HUES48 (cell line): ENCODE data around the gene GRIA3.
A peak's percentile ranks its signal among the peaks of the same experiment; 100 is the strongest.
"Not testable (repeated sequence)": the region's sequence is repeated elsewhere in the genome, so short reads cannot be mapped to it uniquely, and the experiment has no call there.

Source experiments
- H3K27ac ChIP-seq: one replicate; pipeline ENCODE4 v1.7.0; 2013; ENCODE audit warnings: low read depth, low read length, inconsistent platforms
- H3K27me3 ChIP-seq: 2 replicates; pipeline ENCODE4 v1.6.1; 2013; ENCODE audit warnings: mild to moderate bottlenecking, low read length; ENCODE audit not compliant: control insufficient read depth, insufficient read depth
- H3K36me3 ChIP-seq: 2 replicates; pipeline ENCODE4 v1.6.1; 2013; ENCODE audit warnings: low read length; ENCODE audit not compliant: control insufficient read depth, insufficient read depth
- H3K4me1 ChIP-seq: 2 replicates; pipeline ENCODE4 v1.6.1; 2013; ENCODE audit warnings: mild to moderate bottlenecking, low read length; ENCODE audit not compliant: control insufficient read depth, insufficient read depth
- H3K4me3 ChIP-seq: 2 replicates; pipeline ENCODE4 v1.5.1; 2013; ENCODE audit warnings: mild to moderate bottlenecking, low read depth, low read length
- H3K9ac ChIP-seq: 2 replicates; pipeline ENCODE4 v1.6.1; 2013; ENCODE audit warnings: mild to moderate bottlenecking, low read depth, low read length, moderate library complexity
- H3K9me3 ChIP-seq: 2 replicates; pipeline ENCODE4 v1.6.1; 2013; ENCODE audit warnings: low read length; ENCODE audit not compliant: control insufficient read depth, insufficient read depth

GRIA3 gene

DNA sequence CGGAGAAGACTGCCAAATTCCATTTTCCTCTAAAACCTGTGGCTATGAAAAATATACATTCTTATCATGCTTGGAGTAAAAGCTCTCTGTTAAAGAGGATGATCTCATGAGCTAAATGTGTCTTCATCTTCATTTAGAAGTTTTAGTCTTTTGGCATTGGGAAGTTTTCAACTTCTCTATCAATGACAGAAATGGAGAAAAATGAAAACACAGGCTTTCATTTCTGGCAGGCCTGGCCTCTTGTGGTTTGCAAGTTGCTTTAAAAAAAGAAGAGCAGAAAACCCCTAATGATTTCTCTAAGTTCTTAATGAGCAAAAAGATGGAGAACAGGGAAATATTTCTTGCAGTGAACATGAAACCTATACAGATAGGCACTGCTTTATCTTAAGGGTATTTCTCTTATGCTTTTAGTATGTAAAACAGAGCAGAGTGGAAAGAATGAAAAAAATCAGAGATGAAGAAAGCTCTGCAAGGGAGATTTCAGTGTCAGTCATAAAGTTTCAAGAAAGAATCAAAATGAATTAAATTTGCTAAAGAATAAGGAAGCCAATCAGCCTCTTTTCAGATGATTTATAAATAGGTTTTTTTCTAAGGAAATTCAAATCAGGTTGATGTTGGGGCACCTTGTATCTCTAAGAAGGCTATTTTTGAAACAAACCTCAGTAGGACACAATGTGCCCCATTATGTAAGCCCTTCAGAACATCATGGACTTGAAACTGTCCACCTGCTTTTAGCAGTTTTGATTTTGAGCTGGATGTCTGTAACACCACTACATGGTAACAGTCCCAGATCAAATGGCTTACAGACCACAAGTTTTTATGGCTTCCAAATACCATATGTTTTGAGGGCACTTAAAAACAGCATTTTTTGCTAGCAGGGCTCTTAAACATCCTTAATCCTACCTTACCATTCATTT lies 225.0 kb downstream of the GRIA3 start:
- peaks cover 3% of the 10 kb centered on the region; the same call in 1 of the 2 replicates for H3K27me3 ChIP-seq

GRCh38 chrX:123422875-123423274 lies 238.8 kb downstream of the GRIA3 start:
- H3K36me3 ChIP-seq = no peaks in the 10 kb centered on the region
- no peak overlapping the region for H3K9ac ChIP-seq
- no peaks in the 10 kb centered on the region for H3K27me3 ChIP-seq
- no peaks in the 10 kb centered on the region for H3K9me3 ChIP-seq
- H3K4me3 ChIP-seq = no peak overlapping the region
- H3K4me1 ChIP-seq = peaks cover 26% of the 10 kb centered on the region
- H3K27ac ChIP-seq = no peak overlapping the region

More for the DNA sequence above, 225.0 kb downstream of the GRIA3 start:
- H3K27ac ChIP-seq = no peak overlapping the region
- H3K4me1 ChIP-seq = peaks cover 17% of the 10 kb centered on the region
- H3K9ac ChIP-seq = no peak overlapping the region
- no peaks in the 10 kb centered on the region for H3K36me3 ChIP-seq
- H3K9me3 ChIP-seq = no peaks in the 10 kb centered on the region
- no peak overlapping the region for H3K4me3 ChIP-seq

DNA sequence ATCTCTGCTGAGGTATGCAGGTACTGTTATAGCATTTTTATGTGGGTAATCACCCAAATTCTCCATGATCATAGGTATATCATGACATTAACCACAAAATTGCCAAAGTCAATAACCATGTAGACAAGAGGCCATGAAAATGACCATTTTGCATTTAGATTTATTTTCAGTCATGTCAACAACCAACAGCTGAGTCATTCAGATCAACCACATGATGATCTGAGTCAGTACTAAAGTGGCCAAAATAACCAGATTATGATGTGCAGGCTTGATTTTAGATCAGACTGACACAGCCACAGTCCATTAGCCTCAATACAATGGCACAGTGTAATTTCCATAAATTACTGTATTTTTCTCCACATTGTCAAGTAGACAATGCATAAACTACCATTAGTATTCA lies 240.5 kb downstream of the GRIA3 start:
- Histone ChIP-seq H3K27me3 (no peaks in the 10 kb centered on the region), H3K9ac (no peak overlapping the region), H3K27ac (peak overlapping the region; percentile 29), H3K4me1 (peaks cover 26% of the 10 kb centered on the region), H3K4me3 (no peak overlapping the region), H3K9me3 (no peaks in the 10 kb centered on the region), H3K36me3 (no peaks in the 10 kb centered on the region)

- no peaks in the 10 kb centered on the region for H3K27me3 ChIP-seq
- no peak overlapping the region for H3K9ac ChIP-seq
- H3K4me3 ChIP-seq = no peak overlapping the region
- no peak overlapping the region for H3K27ac ChIP-seq
- H3K4me1 ChIP-seq = peaks cover 26% of the 10 kb centered on the region
- no peaks in the 10 kb centered on the region for H3K9me3 ChIP-seq
- H3K36me3 ChIP-seq = no peaks in the 10 kb centered on the region
These were observed 241.4 kb downstream of the GRIA3 start for GRCh38 chrX:123425471-123425870.

GRCh38 chrX:123425904-123426303 lies 241.8 kb downstream of the GRIA3 start:
- no peaks in the 10 kb centered on the region for H3K36me3 ChIP-seq
- no peak overlapping the region for H3K9ac ChIP-seq
- H3K9me3 ChIP-seq = no peaks in the 10 kb centered on the region
- no peak overlapping the region for H3K4me3 ChIP-seq
- no peaks in the 10 kb centered on the region for H3K27me3 ChIP-seq
- no peak overlapping the region for H3K27ac ChIP-seq
- peaks cover 26% of the 10 kb centered on the region for H3K4me1 ChIP-seq

GRCh38 chrX:123432361-123433150 lies 248.5 kb downstream of the GRIA3 start:
- Histone ChIP-seq H3K4me1 (peaks cover 13% of the 10 kb centered on the region), H3K9me3 (no peaks in the 10 kb centered on the region), H3K36me3 (no peaks in the 10 kb centered on the region), H3K9ac (no peak overlapping the region), H3K27me3 (no peaks in the 10 kb centered on the region), H3K27ac (no peak overlapping the region), H3K4me3 (no peak overlapping the region)

DNA sequence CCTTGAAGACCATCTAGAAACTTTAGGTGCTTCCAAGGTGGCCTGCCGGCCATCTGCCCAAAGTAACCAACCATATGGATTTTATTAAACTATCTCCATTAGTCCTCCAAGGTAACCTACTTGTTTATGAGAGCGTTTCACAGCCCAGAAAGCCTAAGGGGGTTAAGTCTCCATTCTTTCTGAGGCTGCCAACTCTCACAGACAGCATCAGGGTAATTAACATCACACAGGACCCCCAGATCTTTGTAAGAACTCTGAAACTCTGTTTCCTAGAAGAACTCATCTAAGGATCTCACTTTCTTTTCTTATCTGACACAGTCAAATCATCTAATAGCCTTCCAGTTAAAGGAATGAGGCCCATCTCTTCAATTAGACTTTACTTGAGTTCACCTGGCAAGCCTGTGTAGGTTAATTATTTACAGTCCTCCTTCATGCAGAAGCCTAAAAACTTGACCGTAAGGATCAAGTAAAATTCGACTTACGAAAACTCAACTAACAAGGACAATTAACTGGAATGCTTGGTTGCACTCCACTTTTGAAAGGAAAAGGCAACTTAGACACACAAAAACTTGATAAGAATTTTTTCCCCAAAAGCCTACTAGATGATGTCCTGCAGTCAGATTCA lies 252.5 kb downstream of the GRIA3 start:
- H3K4me3 ChIP-seq = no peak overlapping the region
- H3K27ac ChIP-seq = peak overlapping the region; percentile 55
- H3K9ac ChIP-seq = no peak overlapping the region
- no peaks in the 10 kb centered on the region for H3K27me3 ChIP-seq
- H3K9me3 ChIP-seq = no peaks in the 10 kb centered on the region
- no peaks in the 10 kb centered on the region for H3K36me3 ChIP-seq
- peaks cover 13% of the 10 kb centered on the region for H3K4me1 ChIP-seq

- not testable (repeated sequence) for H3K4me3 ChIP-seq, H3K27ac ChIP-seq, H3K9me3 ChIP-seq, H3K27me3 ChIP-seq, H3K36me3 ChIP-seq, H3K9ac ChIP-seq
- H3K4me1 ChIP-seq = peaks cover 13% of the 10 kb centered on the region
These were observed 255.8 kb downstream of the GRIA3 start for GRCh38 chrX:123439926-123440325.

DNA sequence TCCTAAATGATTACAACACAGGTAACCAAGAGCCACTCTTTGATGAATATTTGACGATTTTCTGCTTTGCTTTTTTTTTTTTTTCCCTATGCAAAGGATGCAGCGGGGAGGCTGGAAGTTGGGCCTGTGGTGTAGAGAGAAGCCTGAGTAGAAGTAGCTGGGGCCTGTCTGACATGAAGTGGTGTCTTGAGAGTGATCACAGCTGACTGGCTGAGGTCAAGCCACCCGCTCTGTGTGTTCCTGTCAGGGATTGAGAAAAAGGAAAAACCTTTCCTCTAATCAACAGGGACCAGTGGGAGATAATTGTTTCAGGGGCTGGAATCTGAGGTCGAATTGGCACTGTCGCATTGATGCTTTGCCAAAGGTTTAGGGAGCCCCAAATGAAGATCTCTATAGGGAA lies 258.7 kb downstream of the GRIA3 start:
- Histone ChIP-seq H3K9ac (no peak overlapping the region), H3K4me3 (no peak overlapping the region)

GRCh38 chrX:123447506-123447905 lies 263.4 kb downstream of the GRIA3 start:
- no peaks in the 10 kb centered on the region for H3K27me3 ChIP-seq
- H3K4me3 ChIP-seq = no peak overlapping the region
- no peak overlapping the region for H3K9ac ChIP-seq
- H3K27ac ChIP-seq = no peak overlapping the region
- H3K9me3 ChIP-seq = no peaks in the 10 kb centered on the region
- no peaks in the 10 kb centered on the region for H3K4me1 ChIP-seq
- H3K36me3 ChIP-seq = no peaks in the 10 kb centered on the region

More for the DNA sequence above, 258.7 kb downstream of the GRIA3 start:
- H3K36me3 ChIP-seq = no peaks in the 10 kb centered on the region
- H3K4me1 ChIP-seq = no peaks in the 10 kb centered on the region
- H3K27ac ChIP-seq = no peak overlapping the region
- no peaks in the 10 kb centered on the region for H3K9me3 ChIP-seq
- no peaks in the 10 kb centered on the region for H3K27me3 ChIP-seq
